Smooth muscle cell (in vitro differentiated cells): ENCODE results near the gene UBE2D3. TPM values are rescaled to one million over a fixed set of nuclear protein-coding genes. Genes with fewer than 3 reads are reported as not detected.
A peak's percentile ranks its signal among the peaks of the same experiment; 100 is the strongest.

ENCODE experiments used
- DNase-seq: peaks from one replicate; lab custom pipeline; 2025; ENCODE audit not compliant: unreplicated experiment; lab: John Stamatoyannopoulos, UW
- H2AFZ ChIP-seq: fragments of 200-600 bp; sonication (generic); 2 replicates; pipeline ENCODE4 v1.6.0; 2016; ENCODE audit warnings: antibody characterized with exemption, low read depth, mild to moderate bottlenecking
- H3F3A ChIP-seq: fragments of 200-600 bp; sonication (generic); 2 replicates; pipeline ENCODE4 v1.6.0; 2017; ENCODE audit warnings: antibody characterized with exemption, low read depth
- H3K27ac ChIP-seq: fragments of 200-600 bp; sonication (generic); 2 replicates; pipeline ENCODE4 v1.5.1; 2016; ENCODE audit warnings: low read depth, mild to moderate bottlenecking
- H3K27me3 ChIP-seq: fragments of 200-600 bp; sonication (generic); 2 replicates; pipeline ENCODE4 v1.6.1; 2016; ENCODE audit warnings: low read depth, mild to moderate bottlenecking
- H3K36me3 ChIP-seq: fragments of 200-600 bp; sonication (generic); 2 replicates; pipeline ENCODE4 v1.5.1; 2016; ENCODE audit warnings: low read depth
- H3K4me1 ChIP-seq: fragments of 200-600 bp; sonication (generic); 2 replicates; pipeline ENCODE4 v1.5.1; 2016; ENCODE audit warnings: low read depth
- H3K4me2 ChIP-seq: fragments of 200-600 bp; sonication (generic); 2 replicates; pipeline ENCODE4 v1.6.0; 2016; ENCODE audit warnings: mild to moderate bottlenecking
- H3K4me3 ChIP-seq: fragments of 200-600 bp; sonication (generic); 2 replicates; pipeline ENCODE4 v1.5.1; 2016; ENCODE audit warnings: mild to moderate bottlenecking
- H3K79me2 ChIP-seq: fragments of 200-600 bp; sonication (generic); 2 replicates; pipeline ENCODE4 v1.6.0; 2016; ENCODE audit warnings: low read depth, mild to moderate bottlenecking
- H3K9ac ChIP-seq: fragments of 200-600 bp; sonication (generic); 2 replicates; pipeline ENCODE4 v1.6.0; 2016; ENCODE audit warnings: low read depth
- H3K9me3 ChIP-seq: fragments of 200-600 bp; sonication (generic); replicated peaks from 2 replicates; pipeline ENCODE4 v1.5.1; 2016; ENCODE audit warnings: low read depth
- H4K20me1 ChIP-seq: fragments of 200-600 bp; sonication (generic); 2 replicates; pipeline ENCODE4 v1.6.0; 2016; ENCODE audit warnings: low read depth
- WGBS: methylation state at CpG from one replicate; pipeline ENCODE4 v1.1.7; 2016; ENCODE audit warnings: low lambda C conversion rate; 5-methylcytosine and 5-hydroxymethylcytosine counted together
- polyA plus RNA-seq: library from polyadenylated mRNA; unstranded; fragments of >200 nt; fragmentation: Nextera tagmentation; extraction: Ambion mirVana; gene quantifications from 2 replicates; pipeline ENCODE4 v1.2.1, GENCODE V29; 2016
- total RNA-seq: library from RNA; depleted of rRNA; stranded (reverse); fragments of >200 nt; gene quantifications from 2 replicates; pipeline ENCODE4 v1.2.3, GENCODE V29; 2014
- TF ChIP-seq, protein P1 (sequence below): fragments of 200-600 bp; sonication (generic); IDR thresholded peaks from 2 replicates; pipeline ENCODE4 v1.5.1; 2017; ENCODE audit warnings: borderline replicate concordance, mild to moderate bottlenecking, antibody characterized with exemption; ENCODE audit not compliant: insufficient read depth, poor library complexity, severe bottlenecking

UBE2D3 gene
- total and polyA plus RNA-seq, 2 experiments from 2014 or later, result 305 to 703 TPM

GRCh38 chr4:102758241-102759160 is 68.8 kb downstream of the UBE2D3 start:
- peak overlapping the region; percentile 32 for H3K27ac ChIP-seq
- 94% methylated on average over 11 of the region's 11 CpGs for WGBS

DNA sequence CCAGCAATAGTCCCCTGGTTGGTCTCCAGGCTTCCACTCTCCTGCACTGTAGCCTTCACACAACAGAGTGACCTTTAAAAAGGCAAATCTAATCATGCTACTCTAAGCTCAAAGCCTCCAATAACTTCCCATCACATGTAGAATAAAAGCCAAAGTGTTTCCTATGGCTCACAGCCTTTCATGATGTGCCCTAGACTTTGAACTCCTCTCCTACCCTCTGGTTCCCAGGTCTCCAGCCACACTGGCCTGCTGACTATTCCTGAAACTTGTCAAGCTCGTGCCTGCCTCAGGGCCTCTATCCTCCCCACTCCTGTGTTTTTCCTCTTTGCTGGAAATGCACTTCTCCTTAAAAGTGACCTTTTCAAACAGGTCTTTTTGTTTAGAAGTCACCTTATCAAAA is 69.7 kb downstream of the UBE2D3 start:
- TF ChIP-seq, protein P1, sequence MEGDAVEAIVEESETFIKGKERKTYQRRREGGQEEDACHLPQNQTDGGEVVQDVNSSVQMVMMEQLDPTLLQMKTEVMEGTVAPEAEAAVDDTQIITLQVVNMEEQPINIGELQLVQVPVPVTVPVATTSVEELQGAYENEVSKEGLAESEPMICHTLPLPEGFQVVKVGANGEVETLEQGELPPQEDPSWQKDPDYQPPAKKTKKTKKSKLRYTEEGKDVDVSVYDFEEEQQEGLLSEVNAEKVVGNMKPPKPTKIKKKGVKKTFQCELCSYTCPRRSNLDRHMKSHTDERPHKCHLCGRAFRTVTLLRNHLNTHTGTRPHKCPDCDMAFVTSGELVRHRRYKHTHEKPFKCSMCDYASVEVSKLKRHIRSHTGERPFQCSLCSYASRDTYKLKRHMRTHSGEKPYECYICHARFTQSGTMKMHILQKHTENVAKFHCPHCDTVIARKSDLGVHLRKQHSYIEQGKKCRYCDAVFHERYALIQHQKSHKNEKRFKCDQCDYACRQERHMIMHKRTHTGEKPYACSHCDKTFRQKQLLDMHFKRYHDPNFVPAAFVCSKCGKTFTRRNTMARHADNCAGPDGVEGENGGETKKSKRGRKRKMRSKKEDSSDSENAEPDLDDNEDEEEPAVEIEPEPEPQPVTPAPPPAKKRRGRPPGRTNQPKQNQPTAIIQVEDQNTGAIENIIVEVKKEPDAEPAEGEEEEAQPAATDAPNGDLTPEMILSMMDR, result no peak
- Histone ChIP-seq H3K4me3 (peak overlapping the region; percentile 81), H3K9ac (no peak overlapping the region), H3K36me3 (no peaks in the 10 kb centered on the region), H2AFZ (no peak overlapping the region), H3K79me2 (peaks cover 80% of the 10 kb centered on the region), H4K20me1 (peaks cover 49% of the 10 kb centered on the region), H3K9me3 (no peaks in the 10 kb centered on the region), H3F3A (no peaks in the 10 kb centered on the region), H3K4me1 (peaks cover 4% of the 10 kb centered on the region), H3K27ac (peak overlapping the region; percentile 32), H3K4me2 (peak overlapping the region; percentile 93), H3K27me3 (no peaks in the 10 kb centered on the region)
- WGBS, result 29% methylated on average over 1 of the region's 1 CpG
- DNase-seq, result no peak

More at GRCh38 chr4:102758241-102759160, 68.8 kb downstream of the UBE2D3 start:
- Histone ChIP-seq H3K9ac (no peak overlapping the region), H3K36me3 (no peaks in the 10 kb centered on the region), H3F3A (no peaks in the 10 kb centered on the region), H3K4me3 (peak overlapping the region; percentile 81), H3K4me1 (peaks cover 4% of the 10 kb centered on the region), H2AFZ (no peak overlapping the region), H3K9me3 (no peaks in the 10 kb centered on the region), H4K20me1 (peaks cover 43% of the 10 kb centered on the region), H3K79me2 (peaks cover 71% of the 10 kb centered on the region), H3K27me3 (no peaks in the 10 kb centered on the region), H3K4me2 (peak overlapping the region; percentile 93)
- TF ChIP-seq, protein P1, result no peak
- DNase-seq, result no peak

DNA sequence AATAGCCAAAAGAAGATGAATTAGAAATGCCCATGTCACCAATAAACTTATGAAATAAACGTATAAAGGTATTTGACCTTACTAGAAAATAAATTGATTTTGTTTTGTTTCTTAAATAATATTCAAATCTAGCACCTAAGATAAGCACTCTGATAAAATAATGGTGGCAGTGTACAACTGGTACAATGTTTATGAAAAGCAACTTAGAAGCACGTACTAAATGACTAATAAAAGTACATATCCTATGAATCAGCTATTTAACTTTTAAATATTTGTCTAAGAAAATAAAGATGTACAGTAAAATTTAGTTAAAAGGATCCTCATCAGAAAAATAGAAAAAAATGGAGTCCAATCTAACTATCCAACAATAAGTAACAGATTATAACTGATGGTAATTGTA is 73.3 kb downstream of the UBE2D3 start:
- Histone ChIP-seq H3K9me3 (no peaks in the 10 kb centered on the region), H2AFZ (no peak overlapping the region)
- no peak for DNase-seq

More for the DNA sequence above, 73.3 kb downstream of the UBE2D3 start:
- peaks cover 72% of the 10 kb centered on the region for H4K20me1 ChIP-seq
- no peaks in the 10 kb centered on the region for H3F3A ChIP-seq
- H3K9ac ChIP-seq, result no peak overlapping the region
- H3K4me2 ChIP-seq, result no peak overlapping the region
- H3K27ac ChIP-seq, result no peak overlapping the region
- peaks cover 99% of the 10 kb centered on the region for H3K79me2 ChIP-seq
- peaks cover 9% of the 10 kb centered on the region for H3K36me3 ChIP-seq
- no peak overlapping the region for H3K4me3 ChIP-seq
- H3K4me1 ChIP-seq, result peaks cover 4% of the 10 kb centered on the region
- TF ChIP-seq, protein P1, result no peak
- no peaks in the 10 kb centered on the region for H3K27me3 ChIP-seq
- WGBS, result 78% methylated on average over 2 of the region's 2 CpGs
